ENCODE measurements around the gene GADD45G. TPM values are rescaled to one million over a fixed set of nuclear protein-coding genes. Genes with fewer than 3 reads are reported as not detected.

GADD45G gene
- total RNA-seq, 2 donors from 2014 or later, result 8.1 to 10.8 TPM

DNA sequence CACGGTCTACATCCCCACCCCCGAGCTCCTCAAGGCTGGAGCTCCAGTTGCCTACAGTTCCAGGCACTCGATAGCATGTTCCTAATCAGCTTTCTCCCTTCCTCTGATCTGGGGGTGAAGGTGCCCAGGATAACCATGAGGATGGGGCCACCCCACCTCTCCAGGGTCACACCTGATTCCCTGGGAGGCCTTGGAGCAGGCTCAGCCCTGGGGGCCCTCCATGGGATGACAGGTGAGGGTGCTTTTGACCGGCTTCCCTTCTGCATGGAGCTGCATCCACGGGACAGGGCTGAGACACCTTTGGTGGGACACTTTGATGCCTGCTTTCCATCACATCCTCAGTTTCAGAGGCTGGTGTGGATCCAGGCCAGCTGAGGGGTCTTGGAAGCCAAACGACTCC is 28.6 kb downstream of the GADD45G start:
- TF ChIP-seq, protein P1, sequence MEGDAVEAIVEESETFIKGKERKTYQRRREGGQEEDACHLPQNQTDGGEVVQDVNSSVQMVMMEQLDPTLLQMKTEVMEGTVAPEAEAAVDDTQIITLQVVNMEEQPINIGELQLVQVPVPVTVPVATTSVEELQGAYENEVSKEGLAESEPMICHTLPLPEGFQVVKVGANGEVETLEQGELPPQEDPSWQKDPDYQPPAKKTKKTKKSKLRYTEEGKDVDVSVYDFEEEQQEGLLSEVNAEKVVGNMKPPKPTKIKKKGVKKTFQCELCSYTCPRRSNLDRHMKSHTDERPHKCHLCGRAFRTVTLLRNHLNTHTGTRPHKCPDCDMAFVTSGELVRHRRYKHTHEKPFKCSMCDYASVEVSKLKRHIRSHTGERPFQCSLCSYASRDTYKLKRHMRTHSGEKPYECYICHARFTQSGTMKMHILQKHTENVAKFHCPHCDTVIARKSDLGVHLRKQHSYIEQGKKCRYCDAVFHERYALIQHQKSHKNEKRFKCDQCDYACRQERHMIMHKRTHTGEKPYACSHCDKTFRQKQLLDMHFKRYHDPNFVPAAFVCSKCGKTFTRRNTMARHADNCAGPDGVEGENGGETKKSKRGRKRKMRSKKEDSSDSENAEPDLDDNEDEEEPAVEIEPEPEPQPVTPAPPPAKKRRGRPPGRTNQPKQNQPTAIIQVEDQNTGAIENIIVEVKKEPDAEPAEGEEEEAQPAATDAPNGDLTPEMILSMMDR (IDR thresholded peaks at IDR 0.05), result no peak
- Histone ChIP-seq H3K4me1 (no peaks in the 10 kb centered on the region), H3K9me3 (no peaks in the 10 kb centered on the region), H3K27ac (no peak overlapping the region), H3K36me3 (no peaks in the 10 kb centered on the region), H3K9ac (ENCODE audit: low read depth in 2 of 2, low read length in 2 of 2) (no peak overlapping the region), H3K27me3 (no peaks in the 10 kb centered on the region), H3K4me3 (no peak overlapping the region)
- DNase-seq, result no peak
- intact Hi-C loops (cut with DNase I), result no loop called here

DNA sequence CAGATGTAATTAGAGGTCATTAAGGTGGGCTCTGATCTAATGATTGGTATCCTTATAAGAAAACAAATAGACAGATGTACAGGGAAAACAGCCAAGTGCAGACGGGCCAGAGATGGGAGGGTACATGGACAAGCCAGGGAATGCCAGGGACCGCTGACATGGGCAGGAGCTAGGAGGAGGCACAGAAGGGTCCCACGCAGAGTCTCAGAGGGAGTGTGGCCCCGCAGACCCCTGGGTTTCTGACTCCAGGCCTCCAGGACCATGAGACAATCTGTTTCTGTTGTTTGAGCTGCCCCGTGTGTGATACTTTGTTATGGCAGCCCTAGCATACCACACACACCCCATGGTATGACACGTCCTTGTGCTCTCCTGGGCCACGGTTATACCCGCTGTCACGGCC is 29.1 kb downstream of the GADD45G start:
- Histone ChIP-seq H3K27me3 (no peaks in the 10 kb centered on the region), H3K27ac (no peak overlapping the region), H3K36me3 (no peaks in the 10 kb centered on the region), H3K9me3 (no peaks in the 10 kb centered on the region), H3K9ac (ENCODE audit: low read depth in 2 of 2, low read length in 2 of 2) (no peak overlapping the region), H3K4me3 (no peak overlapping the region), H3K4me1 (no peaks in the 10 kb centered on the region)
- DNase-seq, result no peak
- intact Hi-C loops (cut with DNase I), result no loop called here
- TF ChIP-seq, protein P1 (IDR thresholded peaks at IDR 0.05), result no peak

DNA sequence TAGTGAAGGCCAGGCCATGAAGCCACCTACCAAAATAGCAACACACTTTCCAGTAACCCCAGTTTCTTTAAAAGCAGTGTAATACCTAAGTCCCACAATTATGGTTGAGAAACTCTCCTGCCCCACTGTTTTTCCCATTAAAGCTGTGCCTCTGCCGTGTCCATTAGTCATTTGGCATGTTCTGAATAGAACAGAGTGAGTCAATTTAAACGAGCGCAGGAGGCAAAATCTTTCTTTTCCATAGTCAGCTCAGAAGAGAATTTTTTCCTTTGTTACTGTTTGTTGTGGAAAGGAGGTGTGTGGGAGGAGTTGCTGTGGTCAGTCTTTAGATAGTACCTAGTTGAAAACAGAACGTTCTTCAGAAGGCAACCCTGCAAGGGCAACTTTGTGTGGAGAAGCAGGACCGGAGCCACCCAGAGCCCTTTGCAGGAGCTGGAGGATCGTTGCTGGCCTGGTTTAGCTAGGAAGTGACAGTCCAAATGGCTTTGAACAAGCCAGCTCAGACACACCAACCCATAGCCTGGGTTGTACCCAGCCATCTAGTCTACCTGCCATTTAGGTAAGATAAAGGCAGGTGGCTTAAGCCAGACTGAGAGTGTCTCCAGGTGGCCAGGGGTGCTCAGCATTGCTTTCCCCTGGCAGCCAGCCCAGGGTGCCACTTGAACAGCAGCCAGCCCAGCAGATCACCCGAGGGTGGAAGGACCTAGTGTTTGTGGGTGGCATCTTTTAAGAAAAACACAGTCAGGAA is 30.4 kb downstream of the GADD45G start:
- H3K4me3 ChIP-seq, result no peak overlapping the region
- H3K27ac ChIP-seq, result no peak overlapping the region
- intact Hi-C loops (cut with DNase I), result no loop called here
- TF ChIP-seq, protein P1 (IDR thresholded peaks at IDR 0.05), result no peak
- no peaks in the 10 kb centered on the region for H3K36me3 ChIP-seq
- DNase-seq, result no peak
- no peaks in the 10 kb centered on the region for H3K9me3 ChIP-seq
- no peaks in the 10 kb centered on the region for H3K27me3 ChIP-seq
- no peak overlapping the region for H3K9ac ChIP-seq (ENCODE audit: low read depth in 2 of 2, low read length in 2 of 2)
- no peaks in the 10 kb centered on the region for H3K4me1 ChIP-seq

DNA sequence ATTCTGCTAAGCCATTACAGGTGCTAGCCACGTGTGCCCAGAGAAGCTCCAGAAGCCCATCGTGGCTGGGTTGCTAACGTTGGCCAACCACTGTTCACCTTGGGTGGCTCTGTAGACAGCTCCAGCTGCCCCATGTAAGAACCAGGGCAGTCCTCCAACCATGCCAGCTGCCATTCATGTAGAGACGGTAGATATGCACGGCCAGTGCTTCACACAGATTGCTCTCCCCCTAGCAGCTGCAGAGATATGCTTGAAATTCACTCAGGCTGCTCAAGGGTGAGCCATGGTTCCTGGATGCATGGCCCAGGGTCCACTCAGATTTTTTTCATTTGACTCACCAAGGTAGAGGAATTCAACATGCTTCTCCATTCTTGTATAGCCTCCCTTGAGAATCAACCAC is 31.0 kb downstream of the GADD45G start:
- TF ChIP-seq, protein P1 (IDR thresholded peaks at IDR 0.05), result no peak
- H3K9ac ChIP-seq (ENCODE audit: low read depth in 2 of 2, low read length in 2 of 2), result no peak overlapping the region
- DNase-seq, result no peak
- H3K27ac ChIP-seq, result no peak overlapping the region
- H3K9me3 ChIP-seq, result no peaks in the 10 kb centered on the region
- no peaks in the 10 kb centered on the region for H3K4me1 ChIP-seq
- H3K36me3 ChIP-seq, result no peaks in the 10 kb centered on the region
- intact Hi-C loops (cut with DNase I), result no loop called here
- no peaks in the 10 kb centered on the region for H3K27me3 ChIP-seq
- H3K4me3 ChIP-seq, result no peak overlapping the region

DNA sequence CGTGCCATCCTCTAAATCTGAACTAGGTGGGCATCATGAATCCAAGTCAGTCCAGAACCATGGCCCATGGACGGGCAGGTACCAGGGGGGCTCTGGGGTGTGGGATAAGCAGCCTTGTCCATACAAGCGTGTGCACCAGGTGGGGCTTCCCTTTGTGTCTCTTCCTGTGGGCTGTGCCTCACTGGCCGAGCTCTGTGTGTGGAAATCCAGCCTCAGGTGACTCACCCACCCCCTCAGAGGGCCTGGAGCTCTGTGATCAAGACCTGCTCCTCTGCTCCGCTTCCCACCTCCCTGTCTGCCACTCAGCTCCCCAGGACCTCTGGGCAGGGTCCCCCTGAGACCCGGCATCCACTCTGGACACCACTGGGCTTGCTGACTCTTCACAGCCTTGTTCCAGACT is 33.0 kb downstream of the GADD45G start:
- no peaks in the 10 kb centered on the region for H3K4me1 ChIP-seq
- no peaks in the 10 kb centered on the region for H3K36me3 ChIP-seq
- no peak overlapping the region for H3K4me3 ChIP-seq
- TF ChIP-seq, protein P1 (IDR thresholded peaks at IDR 0.05), result no peak
- H3K27ac ChIP-seq, result no peak overlapping the region
- no peak overlapping the region for H3K9ac ChIP-seq (ENCODE audit: low read depth in 2 of 2, low read length in 2 of 2)
- DNase-seq, result no peak
- no peaks in the 10 kb centered on the region for H3K9me3 ChIP-seq
- intact Hi-C loops (cut with DNase I), result no loop called here
- no peaks in the 10 kb centered on the region for H3K27me3 ChIP-seq
